Gastrocnemius medialis (tissue), 4 donors: ENCODE measurements around the gene NES.

Experiments used
- CTCF ChIP-seq, 5 experiments: fragments of 450-650 bp in 3 of 5; fragments of 200-600 bp in 2 of 5; sonication (generic) in 2 of 5; IDR thresholded peaks in 4 of 5; conservative IDR thresholded peaks in 1 of 5; 1 replicate in 4 of 5; 2 replicates in 1 of 5; pipeline ENCODE4 v1.5.1; 2016 to 2019; ENCODE audit warnings: antibody characterized with exemption in 5 of 5, mild to moderate bottlenecking in 3 of 5, moderate library complexity in 3 of 5
- POLR2A ChIP-seq, 2 donors: fragments of 450-650 bp; IDR thresholded peaks; one replicate each; pipeline ENCODE4 v1.6.1; 2017; ENCODE audit warnings: antibody characterized with exemption in 2 of 2, mild to moderate bottlenecking in 2 of 2, moderate library complexity in 2 of 2

DNA sequence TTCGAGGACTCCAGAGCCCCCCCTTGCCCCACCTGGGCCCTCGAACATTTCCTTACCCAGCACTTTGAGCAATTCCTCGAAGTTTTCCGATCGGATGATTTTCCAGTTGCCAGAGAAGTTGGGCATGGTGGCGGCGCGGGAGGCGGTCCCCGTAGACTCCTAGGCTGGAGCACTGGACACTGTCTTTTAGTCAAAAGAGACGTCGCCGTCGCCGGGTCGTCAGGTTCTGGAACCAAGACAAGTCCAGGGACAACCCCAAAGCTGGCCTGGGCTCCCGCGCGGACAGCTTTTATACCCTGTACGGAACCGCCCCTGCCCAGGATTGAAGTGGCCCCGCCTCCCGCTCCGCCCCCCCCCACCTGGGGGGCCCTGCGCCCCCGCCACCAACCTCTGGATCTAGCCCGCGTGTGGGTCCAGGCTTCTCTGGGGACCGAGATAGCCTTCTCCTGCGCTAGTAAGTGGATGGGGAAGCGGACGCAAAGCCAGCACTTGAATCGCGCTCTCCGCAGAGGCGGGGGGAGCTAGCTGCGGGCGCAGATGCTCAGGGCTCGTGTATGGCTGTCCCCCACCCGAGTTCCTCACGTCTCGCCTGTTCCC is 28.2 kb upstream of the NES start, which contains the start of gene CRABP2:
- TF ChIP-seq CTCF (IDR thresholded peaks at IDR 0.05 in 4 of 5, conservative IDR thresholded peaks at IDR 0.05 in 1 of 5), result no peak
- TF ChIP-seq POLR2A (IDR thresholded peaks at IDR 0.05), result no peak
